Measurements from ENCODE around the gene SMPD2.
A peak's percentile ranks its signal among the peaks of the same experiment; 100 is the strongest.

The SMPD2 gene

GRCh38 chr6:109454496-109455436 is 14.2 kb downstream of the SMPD2 start:
- no peak for TF ChIP-seq CTCF (conservative IDR thresholded peaks at IDR 0.05; ENCODE audit: control insufficient read depth, insufficient read depth, low read depth, low read length)
- peak overlapping the region; percentile 90 for H3K4me3 ChIP-seq (ENCODE audit: control insufficient read depth, low read depth, low read length)
- DNase-seq (ENCODE audit: low read depth), result no peak

GRCh38 chr6:109455437-109456110 is 15.1 kb downstream of the SMPD2 start, which contains the start of gene MICAL1:
MICAL1 (minus strand) TSS chr6:109455772; CDS start chr6:109454196, 1,576 bp downstream.
- TF ChIP-seq CTCF (conservative IDR thresholded peaks at IDR 0.05; ENCODE audit: control insufficient read depth, insufficient read depth, low read depth, low read length), result peak; percentile 19
- DNase-seq (ENCODE audit: low read depth), result no peak

GRCh38 chr6:109456111-109456583 is 15.6 kb downstream of the SMPD2 start:
- H3K4me3 ChIP-seq (ENCODE audit: control insufficient read depth, low read depth, low read length), result peak overlapping the region; percentile 90
- no peak for TF ChIP-seq CTCF (conservative IDR thresholded peaks at IDR 0.05; ENCODE audit: control insufficient read depth, insufficient read depth, low read depth, low read length)
- no peak for DNase-seq (ENCODE audit: low read depth)

More at GRCh38 chr6:109455437-109456110, 15.1 kb downstream of the SMPD2 start, which contains the start of gene MICAL1:
- peak within 1 kb of the TSS; percentile 90 for H3K4me3 ChIP-seq (ENCODE audit: control insufficient read depth, low read depth, low read length)

- peak; percentile 80 for DNase-seq (ENCODE audit: low read depth)
- TF ChIP-seq CTCF (conservative IDR thresholded peaks at IDR 0.05; ENCODE audit: control insufficient read depth, insufficient read depth, low read depth, low read length), result no peak
- peak overlapping the region; percentile 90 for H3K4me3 ChIP-seq (ENCODE audit: control insufficient read depth, low read depth, low read length)
Measured at GRCh38 chr6:109456710-109457561, 16.4 kb downstream of the SMPD2 start.

GRCh38 chr6:109457562-109457996 is 17.1 kb downstream of the SMPD2 start:
- no peak for TF ChIP-seq CTCF (conservative IDR thresholded peaks at IDR 0.05; ENCODE audit: control insufficient read depth, insufficient read depth, low read depth, low read length)
- H3K4me3 ChIP-seq (ENCODE audit: control insufficient read depth, low read depth, low read length), result no peak overlapping the region
- DNase-seq (ENCODE audit: low read depth), result no peak

Data from fibroblast of mammary gland (primary cell).